Measurements from ENCODE around the gene ATXN2. TPM values are rescaled to one million over a fixed set of nuclear protein-coding genes. Genes with fewer than 3 reads are reported as not detected.
"Not testable (repeated sequence)": the region's sequence is repeated elsewhere in the genome, so short reads cannot be mapped to it uniquely, and the experiment has no call there.

Gene ATXN2
- 50.2 TPM for polyA plus RNA-seq (ENCODE audit: insufficient read length)

DNA sequence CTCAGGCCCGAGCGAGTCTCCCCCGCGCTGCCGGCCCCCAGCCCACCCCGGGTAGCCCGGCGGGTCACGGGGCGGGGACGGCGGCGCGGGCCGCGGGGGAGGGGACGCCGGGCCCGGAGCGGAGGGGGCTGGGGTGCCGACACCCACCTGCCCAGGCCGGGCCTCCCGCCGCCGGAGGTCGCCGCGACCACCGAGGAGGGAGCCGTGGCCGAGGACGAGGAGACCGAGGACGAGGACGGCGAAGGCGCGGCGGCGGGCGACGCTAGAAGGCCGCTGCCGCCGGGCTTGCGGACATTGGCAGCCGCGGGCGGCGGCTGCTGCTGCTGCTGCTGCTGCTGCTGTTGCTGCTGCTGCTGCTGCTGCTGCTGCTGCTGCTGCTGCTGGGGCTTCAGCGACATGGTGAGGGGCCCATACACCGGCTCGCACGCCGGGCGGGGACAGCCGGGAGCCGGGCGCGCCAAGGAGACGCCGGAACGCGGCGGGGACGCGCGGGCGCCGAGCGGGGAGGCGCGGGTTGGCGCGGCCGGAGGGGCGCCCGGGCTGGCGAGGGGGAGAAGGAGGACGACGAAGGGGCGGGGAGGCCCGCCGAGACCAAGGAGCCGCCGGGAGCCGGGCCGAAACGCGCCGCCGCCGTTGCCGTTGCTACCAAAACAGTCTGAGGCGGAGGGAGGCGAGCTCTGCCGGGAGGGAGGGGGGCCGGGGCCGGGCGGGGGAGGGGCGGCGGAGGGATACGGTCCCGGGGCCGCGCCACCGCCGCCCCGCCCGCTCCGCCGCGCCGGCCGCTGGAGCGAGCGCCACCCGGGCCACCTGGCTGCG is at the start of gene ATXN2:
TSS of gene ATXN2 (minus strand) at position 679 of the 816 bp plus-strand sequence. CDS start at position 398, 281 bp downstream.
- no peak for DNase-seq (ENCODE audit: low read depth)

GRCh38 chr12:111645433-111645832 is 46.3 kb upstream of the ATXN2 start:
- DNase-seq (ENCODE audit: low read depth) = no peak

DNA sequence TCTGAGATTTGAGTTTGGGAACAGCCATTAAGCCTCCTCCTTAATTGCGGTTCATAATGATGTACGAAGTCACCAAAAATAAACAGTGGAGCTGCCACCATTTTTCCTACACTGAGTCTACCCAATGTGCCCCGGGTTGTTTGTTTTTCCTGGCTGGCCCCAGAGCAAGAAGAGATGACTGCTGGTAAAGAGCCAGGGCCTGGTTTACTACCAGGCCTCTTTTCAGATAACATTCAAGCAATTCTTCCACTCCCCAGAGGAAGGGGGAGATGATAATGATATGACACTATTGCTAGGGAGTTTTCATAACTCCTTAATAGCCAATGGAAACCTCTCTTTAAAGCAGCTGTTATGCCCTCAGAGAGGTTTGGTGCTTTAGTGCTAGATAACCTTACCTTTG is 44.3 kb upstream of the ATXN2 start:
- DNase-seq (ENCODE audit: low read depth) = no peak

DNA sequence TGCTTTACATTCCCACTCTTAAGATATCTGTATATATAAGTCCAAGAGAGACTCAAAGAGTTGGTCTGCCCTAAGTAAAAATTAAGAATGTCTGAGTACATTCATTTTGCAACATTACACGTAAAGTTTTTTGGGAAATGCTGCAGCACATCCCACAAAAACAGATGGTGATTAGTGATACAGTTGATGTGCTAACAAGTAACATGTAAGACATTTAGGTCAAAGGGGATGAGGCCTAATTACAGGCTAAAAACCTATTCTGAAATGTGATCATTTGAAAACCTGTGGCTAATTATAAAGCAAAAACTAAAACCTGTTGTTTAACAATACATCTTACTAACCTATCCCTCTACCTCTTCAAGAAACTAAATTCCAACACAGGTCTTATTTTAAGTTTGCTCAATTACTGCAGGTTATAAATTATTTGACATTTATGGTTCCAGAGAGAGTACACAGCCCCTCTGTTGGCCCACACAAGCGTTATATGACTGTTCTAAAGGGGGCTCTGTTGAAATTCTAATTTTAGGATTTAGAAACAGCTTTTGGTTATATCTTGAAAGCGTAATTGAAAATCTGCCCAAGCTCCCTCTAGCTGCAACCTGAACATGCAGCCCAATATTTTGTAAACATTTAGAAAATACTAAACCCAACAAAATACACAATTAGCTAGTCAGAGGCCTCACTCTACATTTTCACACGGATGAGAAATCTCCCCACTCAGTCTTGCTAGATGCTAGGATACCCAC is 43.7 kb upstream of the ATXN2 start:
- DNase-seq (ENCODE audit: low read depth) = no peak

DNA sequence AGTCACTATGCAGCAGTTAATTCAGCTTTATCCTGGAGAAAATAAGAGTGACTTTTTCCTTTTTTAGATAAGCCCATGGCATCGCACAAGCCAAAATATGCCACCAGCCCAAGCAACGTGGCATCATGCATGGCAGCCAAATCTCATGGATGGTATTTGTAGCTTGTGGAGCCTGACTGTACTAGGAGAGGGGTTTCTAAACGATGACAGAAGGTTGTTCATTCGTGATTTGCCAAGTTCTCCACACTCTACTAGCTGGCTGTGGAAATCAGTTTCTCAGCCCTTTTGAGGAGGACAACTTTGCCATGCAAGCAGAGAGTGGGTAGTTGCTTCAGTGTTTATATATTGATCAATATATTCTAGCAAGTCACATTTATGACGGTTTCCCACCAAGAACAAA is 41.4 kb upstream of the ATXN2 start:
- DNase-seq (ENCODE audit: low read depth) = no peak

DNA sequence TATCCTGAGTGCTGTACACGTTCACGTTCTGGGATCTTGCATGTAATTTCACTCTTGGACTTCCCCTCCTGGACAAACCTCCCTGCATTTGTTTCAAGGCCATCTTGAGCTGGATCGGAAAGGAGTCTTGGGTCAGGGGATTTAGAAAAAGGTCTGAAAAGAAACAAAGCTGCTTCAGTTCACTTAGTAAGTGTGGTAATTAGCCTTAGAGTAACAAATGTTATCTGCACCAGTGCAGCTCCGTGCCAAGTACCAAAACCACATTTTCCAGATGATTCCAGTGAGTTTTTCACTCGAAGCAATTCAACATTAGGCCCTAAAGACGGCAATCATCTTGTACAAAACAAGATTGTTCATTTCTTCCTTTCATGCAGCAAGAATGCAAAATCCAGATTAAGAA is 39.4 kb upstream of the ATXN2 start:
- no peak for DNase-seq (ENCODE audit: low read depth)

DNA sequence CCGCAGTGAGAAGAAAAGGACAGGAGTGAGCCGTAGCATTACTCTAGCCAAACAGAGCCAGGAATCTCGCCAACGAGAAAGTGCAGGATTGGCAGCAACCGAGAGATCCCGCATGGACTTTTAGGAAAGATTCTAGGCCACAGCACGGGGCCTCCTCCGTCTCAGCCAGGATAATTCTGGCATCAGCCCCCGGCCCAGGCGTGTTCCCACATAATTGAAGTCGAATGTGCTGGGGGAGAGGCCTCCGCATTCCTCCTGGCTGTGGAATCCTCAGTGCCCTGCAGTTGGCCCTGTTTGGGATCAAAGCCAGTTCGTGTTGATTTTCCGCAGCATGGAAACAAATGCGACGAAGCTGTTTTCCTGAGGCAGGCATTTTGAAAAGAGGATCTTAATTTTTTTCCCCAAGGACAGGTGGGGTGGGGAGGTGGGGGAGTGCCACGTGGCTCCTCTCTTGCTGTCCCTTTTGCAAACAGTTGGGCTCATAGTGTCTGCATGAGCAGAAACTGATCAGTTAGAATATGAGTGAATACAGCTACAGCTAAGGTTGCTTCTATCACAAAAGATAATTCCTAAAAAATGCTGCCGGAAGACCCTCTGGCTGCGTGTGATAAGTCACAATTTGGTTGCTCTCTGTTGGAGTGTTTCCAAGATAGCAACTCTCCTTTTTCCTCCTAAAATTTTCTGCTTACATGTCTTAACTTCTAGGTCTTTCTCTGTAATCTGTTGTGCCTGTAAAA is 37.3 kb upstream of the ATXN2 start:
- DNase-seq (ENCODE audit: low read depth) = peak; percentile 68

GRCh38 chr12:111635524-111635923 is 36.4 kb upstream of the ATXN2 start:
- no peak for DNase-seq (ENCODE audit: low read depth)

DNA sequence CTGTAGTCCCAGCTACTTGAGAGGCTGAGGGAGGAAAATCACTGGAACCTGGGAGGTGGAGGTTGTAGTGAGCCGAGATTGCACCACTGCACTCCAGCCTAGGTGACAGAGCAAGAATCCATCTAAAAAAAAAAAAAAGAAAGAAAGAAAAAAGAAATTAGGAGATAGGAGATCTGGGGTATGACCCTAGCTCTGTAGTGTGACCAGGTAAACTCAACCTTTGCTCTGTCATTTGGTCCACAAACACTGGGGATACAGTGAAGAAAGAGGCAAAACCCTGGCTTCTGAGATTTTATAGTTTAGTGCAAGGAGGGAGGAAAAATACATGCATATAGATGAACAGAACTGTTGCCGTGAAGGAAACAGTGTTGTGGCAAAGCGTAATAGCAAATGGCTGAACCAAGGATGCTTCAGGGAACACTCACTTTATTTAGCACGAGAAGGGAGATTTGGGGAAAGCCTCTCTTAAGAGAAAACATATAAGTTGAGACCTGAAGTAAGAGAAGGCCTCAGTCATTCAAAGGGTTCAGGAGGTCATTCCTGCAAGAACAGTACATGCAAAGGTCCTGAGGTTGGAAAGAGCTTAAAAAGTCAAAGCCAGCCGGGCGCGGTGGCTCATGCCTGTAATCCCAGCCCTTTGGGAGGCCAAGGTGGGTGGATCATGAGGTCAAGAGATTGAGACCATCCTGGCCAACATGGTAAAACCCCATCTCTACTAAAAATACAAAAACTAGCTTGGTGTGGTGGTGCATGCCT is 29.6 kb upstream of the ATXN2 start:
- no peak for DNase-seq (ENCODE audit: low read depth)

DNA sequence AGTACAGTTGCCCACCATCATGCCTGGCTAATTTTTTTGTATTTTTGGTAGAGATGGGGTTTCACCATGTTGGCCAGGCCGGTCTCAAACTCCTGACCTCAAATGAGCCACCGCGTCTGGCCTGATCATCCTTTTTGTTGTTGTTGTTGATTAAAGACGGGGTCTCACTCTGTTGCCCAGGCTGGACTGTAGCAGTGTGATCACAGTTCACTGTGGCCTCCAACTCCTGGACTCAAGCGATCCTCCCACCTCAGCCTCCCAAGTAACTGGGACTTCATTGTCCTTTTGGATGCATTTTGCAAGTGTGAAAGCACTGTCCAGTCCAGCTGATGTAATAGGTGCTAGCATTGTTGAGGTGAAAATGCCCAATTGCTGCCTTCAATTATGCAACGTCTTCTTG is 27.1 kb upstream of the ATXN2 start:
- DNase-seq (ENCODE audit: low read depth) = no peak

DNA sequence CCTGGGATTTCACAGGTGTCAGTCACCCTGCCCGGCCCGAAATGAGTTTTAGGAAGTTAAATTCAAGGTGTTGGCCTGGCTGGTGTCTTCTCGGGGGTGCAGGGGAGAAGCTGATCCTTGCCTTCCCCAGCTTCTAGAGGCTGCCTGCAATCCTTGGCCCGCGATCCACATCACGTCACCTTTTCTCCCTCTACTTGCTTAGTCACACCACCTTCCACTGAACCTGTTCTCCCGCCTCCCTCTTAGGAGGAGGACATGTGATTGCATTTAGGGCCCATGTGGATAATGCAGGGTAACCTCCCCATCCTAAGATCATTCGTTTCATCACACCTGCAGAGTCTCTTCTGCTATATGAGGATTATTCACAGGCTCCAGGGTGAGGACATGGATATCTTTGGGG is 25.4 kb upstream of the ATXN2 start:
- DNase-seq (ENCODE audit: low read depth) = no peak

GRCh38 chr12:111617841-111618240 is 18.7 kb upstream of the ATXN2 start:
- not testable (repeated sequence) for DNase-seq (ENCODE audit: low read depth)

- no peak for DNase-seq (ENCODE audit: low read depth)
These were observed 17.1 kb upstream of the ATXN2 start for GRCh38 chr12:111616177-111616623.

DNA sequence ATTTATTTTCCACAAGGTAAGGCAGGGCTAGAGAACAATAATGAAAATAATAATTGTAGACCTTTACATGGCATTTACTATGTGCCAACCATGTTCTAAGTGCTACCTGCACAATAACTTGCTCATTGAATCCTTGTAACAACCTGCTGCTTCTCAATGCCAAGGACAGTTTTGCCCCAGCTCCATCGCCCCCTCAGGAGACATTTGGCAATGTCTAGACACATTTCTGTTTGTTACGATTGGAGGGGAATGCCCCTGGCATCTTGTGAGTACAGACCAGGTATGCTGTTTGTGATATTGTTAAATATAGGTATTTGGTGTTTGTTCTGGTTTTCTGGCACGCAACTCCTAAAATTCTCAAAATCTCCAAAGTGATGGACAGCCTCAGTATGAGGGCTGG is 8.1 kb upstream of the ATXN2 start:
- no peak for DNase-seq (ENCODE audit: low read depth)

DNA sequence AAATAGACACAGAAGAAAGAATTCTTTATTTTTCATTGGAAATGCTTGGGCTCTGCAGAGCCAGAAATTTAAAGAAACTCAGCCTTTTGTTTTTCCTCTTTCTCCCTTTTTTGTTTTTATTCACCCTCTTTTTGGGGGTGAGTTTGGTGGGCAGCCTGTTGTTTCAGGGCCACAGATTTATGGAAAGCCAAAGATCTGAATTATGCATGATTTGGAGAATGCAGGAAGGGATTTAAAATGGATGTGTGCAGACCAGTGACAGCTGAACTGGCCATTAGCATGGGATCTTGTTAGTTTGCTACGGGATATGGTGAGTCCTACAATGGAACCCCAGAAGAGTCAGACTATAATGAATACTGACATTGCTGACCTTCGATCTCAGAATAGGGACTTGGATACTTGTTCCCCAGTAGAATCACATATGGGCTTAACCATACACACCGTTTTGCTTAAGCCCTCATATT is 7.7 kb upstream of the ATXN2 start:
- DNase-seq (ENCODE audit: low read depth) = no peak

DNA sequence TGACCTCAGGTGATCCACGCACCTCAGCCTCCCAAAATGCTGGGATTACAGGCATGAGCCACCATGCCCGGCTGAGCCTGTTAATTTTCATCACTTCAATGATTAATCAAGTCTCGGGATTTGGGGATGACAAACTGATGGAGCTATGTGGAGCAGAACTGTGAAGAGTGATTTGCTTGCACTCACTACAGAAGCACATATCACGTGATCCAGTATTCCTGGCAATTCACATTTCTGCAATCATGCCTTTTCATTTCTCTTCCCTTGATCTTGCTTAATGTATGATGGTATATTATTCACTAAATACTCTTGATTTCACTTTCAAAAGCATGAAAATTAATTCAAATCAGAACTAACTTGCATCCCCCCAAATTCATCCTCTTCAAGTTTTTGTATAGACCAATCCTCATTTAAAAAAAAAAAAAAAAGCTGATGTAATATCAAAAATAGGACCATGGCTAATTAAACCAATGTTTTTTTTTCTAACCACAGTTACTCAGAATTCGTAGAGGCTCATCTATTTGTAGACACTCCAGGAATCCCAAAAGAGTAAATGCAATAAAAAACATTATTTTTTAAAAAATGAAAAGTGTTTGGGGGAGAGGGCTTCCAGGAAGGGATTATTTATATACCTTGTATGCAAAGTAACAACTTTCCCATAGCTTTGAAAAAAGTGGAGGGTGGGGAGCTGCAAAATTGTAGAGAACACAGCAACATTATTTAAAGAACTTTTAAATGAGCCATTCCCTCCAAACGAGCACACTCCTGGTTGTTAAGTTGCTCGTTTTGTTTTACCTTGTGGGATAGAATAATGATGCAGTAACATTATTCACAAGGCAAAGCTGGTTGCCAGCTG is 7.0 kb upstream of the ATXN2 start:
- DNase-seq (ENCODE audit: low read depth) = no peak

GRCh38 chr12:111602857-111603256 is 3.7 kb upstream of the ATXN2 start:
- not testable (repeated sequence) for DNase-seq (ENCODE audit: low read depth)

- no peak for DNase-seq (ENCODE audit: low read depth)
These were observed 3.2 kb upstream of the ATXN2 start for GRCh38 chr12:111602348-111602747.

DNA sequence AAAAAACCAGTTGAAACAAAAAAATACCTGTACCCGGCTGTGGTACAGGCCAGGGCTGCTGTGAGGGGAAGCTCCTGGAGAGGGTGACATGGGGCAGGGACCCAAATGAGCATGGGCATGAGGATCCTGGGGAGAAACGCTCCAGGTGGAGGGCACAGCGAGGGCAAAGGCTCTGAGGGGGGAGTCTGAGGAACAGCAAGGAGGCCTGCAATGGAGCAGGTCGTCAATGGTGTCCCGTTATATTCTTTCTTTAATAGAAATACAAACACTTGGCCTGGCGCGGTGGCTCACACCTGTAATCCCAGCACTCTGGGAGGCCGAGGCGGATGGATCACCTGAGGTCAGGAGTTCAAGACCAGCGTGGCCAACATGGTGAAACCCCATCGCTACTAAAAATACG is 1.9 kb upstream of the ATXN2 start:
- not testable (repeated sequence) for DNase-seq (ENCODE audit: low read depth)

DNA sequence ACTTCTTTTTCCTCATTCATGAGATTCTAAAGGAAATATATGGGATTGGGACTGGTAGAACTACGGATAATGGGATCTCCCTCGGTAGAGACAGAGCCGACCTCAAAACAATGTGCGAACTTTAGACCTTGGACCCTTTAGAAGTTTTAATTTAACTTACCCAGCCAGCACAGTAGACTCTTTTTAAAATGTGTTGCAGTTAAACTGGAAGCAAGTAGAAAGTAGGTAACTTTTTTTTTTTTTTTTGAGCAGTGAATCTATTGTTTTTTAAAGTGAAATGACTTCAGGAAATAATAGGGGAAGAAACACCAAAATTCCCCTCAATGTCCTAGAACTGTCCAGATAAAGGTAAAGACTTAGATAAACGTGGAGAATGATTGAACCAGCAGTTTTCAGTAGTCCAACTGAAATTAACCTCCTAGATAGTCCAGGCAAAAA is 1.1 kb upstream of the ATXN2 start:
- no peak for DNase-seq (ENCODE audit: low read depth)

All from forelimb muscle (tissue), 1 donor.